ENCODE measurements around the gene NMU.

DNA sequence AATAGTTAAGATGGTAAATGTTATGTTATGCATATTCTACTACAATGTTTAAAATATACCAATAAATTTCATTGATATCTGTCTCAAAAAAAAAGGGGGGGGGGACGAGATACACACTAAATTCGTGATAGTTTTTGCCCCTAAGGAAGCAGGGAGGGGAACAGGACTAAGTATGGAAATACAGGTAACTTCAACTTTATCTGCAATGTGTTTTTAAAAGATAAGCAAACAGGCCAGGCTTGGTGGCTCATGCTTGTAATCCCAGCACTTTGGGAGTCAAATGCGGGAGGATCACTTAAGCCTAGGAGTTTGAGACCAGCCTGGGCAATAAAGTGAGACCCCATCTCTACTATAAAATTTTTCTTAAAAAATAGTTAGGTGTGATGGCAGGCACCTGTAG, 76.0 kb downstream of the NMU start:
- TF ChIP-seq, protein P1, sequence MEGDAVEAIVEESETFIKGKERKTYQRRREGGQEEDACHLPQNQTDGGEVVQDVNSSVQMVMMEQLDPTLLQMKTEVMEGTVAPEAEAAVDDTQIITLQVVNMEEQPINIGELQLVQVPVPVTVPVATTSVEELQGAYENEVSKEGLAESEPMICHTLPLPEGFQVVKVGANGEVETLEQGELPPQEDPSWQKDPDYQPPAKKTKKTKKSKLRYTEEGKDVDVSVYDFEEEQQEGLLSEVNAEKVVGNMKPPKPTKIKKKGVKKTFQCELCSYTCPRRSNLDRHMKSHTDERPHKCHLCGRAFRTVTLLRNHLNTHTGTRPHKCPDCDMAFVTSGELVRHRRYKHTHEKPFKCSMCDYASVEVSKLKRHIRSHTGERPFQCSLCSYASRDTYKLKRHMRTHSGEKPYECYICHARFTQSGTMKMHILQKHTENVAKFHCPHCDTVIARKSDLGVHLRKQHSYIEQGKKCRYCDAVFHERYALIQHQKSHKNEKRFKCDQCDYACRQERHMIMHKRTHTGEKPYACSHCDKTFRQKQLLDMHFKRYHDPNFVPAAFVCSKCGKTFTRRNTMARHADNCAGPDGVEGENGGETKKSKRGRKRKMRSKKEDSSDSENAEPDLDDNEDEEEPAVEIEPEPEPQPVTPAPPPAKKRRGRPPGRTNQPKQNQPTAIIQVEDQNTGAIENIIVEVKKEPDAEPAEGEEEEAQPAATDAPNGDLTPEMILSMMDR (conservative IDR thresholded peaks at IDR 0.05) = no peak
- TF ChIP-seq ZFX (IDR thresholded peaks at IDR 0.05) = no peak

Data from C4-2B (cell line).